GM12801 (cell line): ENCODE results near the gene CBL.

ENCODE experiments used
- TF ChIP-seq, protein P1 (sequence below): IDR thresholded peaks from one replicate; pipeline ENCODE4 v1.5.1; 2011; ENCODE audit warnings: control low read depth; ENCODE audit not compliant: insufficient read length; ENCODE audit errors: extremely low read depth

Gene CBL

DNA sequence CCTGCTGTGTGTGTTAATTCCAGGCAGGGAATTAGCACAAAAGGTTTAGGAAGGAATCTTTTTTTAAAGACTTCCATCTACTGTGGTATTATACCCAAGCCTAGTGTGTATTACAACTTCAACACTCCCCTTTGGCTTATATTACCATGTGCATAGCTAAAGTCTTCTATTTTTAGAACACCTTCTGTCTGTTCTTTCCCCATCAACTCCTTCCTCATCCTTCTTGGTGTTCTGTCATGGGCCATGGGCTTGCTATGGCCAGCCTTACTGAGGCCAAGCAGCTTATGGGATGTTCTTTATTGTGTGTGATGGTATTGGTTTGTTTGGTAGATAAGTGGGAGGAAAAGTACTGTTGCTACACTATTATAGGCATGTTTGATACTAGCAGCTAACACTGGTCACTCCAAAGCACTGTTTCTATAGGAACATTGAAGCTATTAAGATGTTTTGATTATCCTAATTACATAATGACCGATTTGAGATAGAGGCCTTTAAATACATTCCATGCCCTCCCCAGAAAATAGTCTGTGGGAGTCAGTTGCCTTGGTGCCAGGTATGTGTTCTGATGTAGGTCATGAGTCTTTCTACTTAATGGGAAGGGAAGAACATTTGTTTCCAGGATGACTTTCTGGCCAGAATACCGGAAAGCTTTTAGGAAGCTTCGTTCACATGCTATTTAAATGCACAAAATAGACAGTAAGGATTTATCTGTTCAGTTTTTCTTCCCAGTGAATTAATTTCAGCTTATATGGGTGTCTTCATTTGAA is 94.2 kb downstream of the CBL start:
- TF ChIP-seq, protein P1, sequence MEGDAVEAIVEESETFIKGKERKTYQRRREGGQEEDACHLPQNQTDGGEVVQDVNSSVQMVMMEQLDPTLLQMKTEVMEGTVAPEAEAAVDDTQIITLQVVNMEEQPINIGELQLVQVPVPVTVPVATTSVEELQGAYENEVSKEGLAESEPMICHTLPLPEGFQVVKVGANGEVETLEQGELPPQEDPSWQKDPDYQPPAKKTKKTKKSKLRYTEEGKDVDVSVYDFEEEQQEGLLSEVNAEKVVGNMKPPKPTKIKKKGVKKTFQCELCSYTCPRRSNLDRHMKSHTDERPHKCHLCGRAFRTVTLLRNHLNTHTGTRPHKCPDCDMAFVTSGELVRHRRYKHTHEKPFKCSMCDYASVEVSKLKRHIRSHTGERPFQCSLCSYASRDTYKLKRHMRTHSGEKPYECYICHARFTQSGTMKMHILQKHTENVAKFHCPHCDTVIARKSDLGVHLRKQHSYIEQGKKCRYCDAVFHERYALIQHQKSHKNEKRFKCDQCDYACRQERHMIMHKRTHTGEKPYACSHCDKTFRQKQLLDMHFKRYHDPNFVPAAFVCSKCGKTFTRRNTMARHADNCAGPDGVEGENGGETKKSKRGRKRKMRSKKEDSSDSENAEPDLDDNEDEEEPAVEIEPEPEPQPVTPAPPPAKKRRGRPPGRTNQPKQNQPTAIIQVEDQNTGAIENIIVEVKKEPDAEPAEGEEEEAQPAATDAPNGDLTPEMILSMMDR = no peak

DNA sequence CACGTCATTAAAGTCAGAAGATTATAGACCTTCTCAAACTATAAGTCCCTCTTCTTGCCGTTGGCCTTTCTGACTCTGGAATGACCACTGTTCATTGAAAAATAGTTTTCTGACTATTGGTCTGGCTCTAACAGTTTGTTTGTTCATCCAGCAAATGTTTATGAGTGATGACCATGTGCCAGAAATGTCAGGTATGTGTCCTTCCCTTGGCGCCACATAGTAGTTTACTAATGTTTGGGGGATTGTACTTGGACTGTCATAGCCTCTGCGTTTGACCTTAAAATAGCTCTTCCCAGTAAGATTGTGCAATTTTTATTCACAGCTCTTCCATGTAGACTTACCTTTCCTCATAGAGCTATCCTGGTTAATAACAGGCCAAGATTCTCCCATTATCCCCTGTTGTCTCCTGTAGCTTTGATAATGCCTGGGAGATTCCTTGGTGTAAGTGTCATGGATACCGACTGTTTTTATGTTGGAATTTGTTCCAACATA is 97.1 kb downstream of the CBL start:
- TF ChIP-seq, protein P1 = no peak

DNA sequence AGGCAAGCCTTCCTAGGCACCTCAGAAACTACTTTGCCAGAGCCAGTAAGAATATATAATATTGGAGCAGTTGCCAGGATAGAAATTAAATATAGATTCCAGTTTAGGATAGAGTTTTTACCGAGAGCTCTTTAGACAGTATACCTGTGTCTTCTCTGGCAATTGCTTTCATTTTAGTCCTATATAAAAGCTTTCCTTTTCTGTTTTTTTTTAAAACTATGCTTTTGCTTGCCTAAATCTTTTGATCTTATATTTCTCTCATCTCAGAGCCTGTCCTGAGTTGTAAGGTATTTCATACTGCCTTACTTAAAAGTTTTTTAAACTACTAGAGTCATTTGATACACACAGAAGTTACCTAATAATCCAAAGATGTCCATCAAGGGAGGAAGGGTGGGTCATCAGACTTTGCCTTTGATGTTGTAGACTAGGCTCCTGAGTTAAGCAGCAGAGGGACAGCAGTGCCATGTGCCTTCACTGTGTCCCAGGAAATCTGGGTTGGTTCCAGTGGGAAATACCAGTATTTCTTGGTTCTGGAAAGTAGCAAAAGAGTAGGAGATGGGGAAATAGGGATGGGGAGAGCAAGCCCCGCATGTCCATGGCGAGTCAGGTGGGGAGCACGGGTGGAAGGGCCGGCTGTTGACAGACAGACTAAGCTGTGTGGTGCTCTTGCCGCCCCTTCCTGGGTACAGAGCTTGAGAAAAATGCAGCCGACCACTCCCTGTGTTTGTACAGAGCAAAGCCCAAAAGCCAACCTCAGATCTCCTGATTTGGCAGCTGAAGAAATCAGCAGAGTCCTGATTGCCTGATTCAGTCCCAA is 99.6 kb downstream of the CBL start:
- TF ChIP-seq, protein P1 = no peak

DNA sequence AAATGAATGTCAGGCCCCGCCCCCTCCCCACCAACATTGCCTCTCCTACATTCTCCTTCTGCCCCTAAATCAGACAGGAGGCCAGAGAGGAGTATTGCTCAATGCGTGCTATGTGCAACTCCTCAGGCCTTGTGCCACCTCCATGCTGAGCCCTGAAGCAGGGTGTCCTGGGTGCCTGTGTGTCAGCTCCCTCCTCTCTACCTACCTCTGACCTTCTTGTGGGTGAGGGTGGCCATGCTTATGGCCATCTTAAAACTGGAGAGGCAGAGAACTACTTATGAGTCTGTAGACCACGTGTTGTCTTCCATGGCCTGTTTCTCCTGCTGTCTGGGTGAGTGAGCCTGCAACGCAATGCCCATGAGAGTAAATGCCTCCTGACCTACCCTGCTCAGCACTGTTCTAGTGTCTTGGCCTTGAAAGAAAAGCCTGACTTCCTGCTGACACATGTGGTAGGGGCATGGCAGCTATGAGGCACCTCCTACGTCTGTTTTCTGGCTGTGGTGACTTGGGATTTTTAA is 100.3 kb downstream of the CBL start:
- TF ChIP-seq, protein P1 = no peak

- TF ChIP-seq, protein P1 = no peak
These were observed 101.1 kb downstream of the CBL start for GRCh38 chr11:119307219-119307618.

- TF ChIP-seq, protein P1 = no peak
These were observed 101.8 kb downstream of the CBL start for GRCh38 chr11:119307974-119308373.

- TF ChIP-seq, protein P1 = no peak
These were observed 103.3 kb downstream of the CBL start for GRCh38 chr11:119309411-119309810.
